CD14-positive monocyte (primary cell): ENCODE data around the gene RER1. TPM values are rescaled to one million over a fixed set of nuclear protein-coding genes. Genes with fewer than 3 reads are reported as not detected.

Experiments used
- DNase-seq, 3 donors: peaks; one replicate each; pipeline ENCODE4 v3.0.0-alpha.2; 2011 to 2022
- H2AFZ ChIP-seq: 2 replicates; pipeline ENCODE4 v1.6.0; 2012; ENCODE audit warnings: mild to moderate bottlenecking, low read depth, low read length, inconsistent platforms; ENCODE audit not compliant: insufficient read depth, poor library complexity, severe bottlenecking
- H3K27ac ChIP-seq, 2 donors: 1 replicate in 1 of 2; 2 replicates in 1 of 2; pipeline ENCODE4 v1.5.1; 2012 to 2013; ENCODE audit warnings: low read length in 2 of 2, control low read depth in 1 of 2, inconsistent platforms in 1 of 2, low read depth in 1 of 2, mild to moderate bottlenecking in 1 of 2
- H3K27me3 ChIP-seq, 2 donors: one replicate each; pipeline versions ENCODE4 v1.6.0 to v1.6.1; 2011 to 2013; ENCODE audit warnings: low read length in 2 of 2; ENCODE audit not compliant: control insufficient read depth in 2 of 2, insufficient read depth in 2 of 2
- H3K36me3 ChIP-seq, 2 donors: replicated peaks in 1 of 2; 1 replicate in 1 of 2; 2 replicates in 1 of 2; pipeline versions ENCODE4 v1.5.1 to v1.6.1; 2012 to 2013; ENCODE audit warnings: low read length in 2 of 2, control low read depth in 1 of 2, inconsistent platforms in 1 of 2, mild to moderate bottlenecking in 1 of 2; ENCODE audit not compliant: insufficient read depth in 2 of 2, control insufficient read depth in 1 of 2
- H3K4me1 ChIP-seq, 2 donors: 1 replicate in 1 of 2; 2 replicates in 1 of 2; pipeline versions ENCODE4 v1.5.1 to v1.6.1; 2012 to 2013; ENCODE audit warnings: low read length in 2 of 2, control low read depth in 1 of 2, inconsistent platforms in 1 of 2, mild to moderate bottlenecking in 1 of 2, moderate library complexity in 1 of 2; ENCODE audit not compliant: insufficient read depth in 2 of 2, control insufficient read depth in 1 of 2
- H3K4me2 ChIP-seq: replicated peaks from 2 replicates; pipeline ENCODE3; 2012; ENCODE audit warnings: low read length, moderate library complexity, mild to moderate bottlenecking; ENCODE audit not compliant: poor library complexity, severe bottlenecking; ENCODE audit errors: extremely low read depth
- H3K4me3 ChIP-seq, 3 experiments: fragments of 200-600 bp in 1 of 3; sonication (generic) in 1 of 3; replicated peaks in 1 of 3; 1 replicate in 2 of 3; 2 replicates in 1 of 3; pipeline ENCODE4 v1.5.1; 2011 to 2013; ENCODE audit warnings: low read length in 3 of 3, mild to moderate bottlenecking in 3 of 3, control low read depth in 2 of 3, low read depth in 2 of 3, inconsistent platforms in 1 of 3, moderate library complexity in 1 of 3
- H3K79me2 ChIP-seq: 2 replicates; pipeline ENCODE4 v1.6.0; 2012; ENCODE audit warnings: mild to moderate bottlenecking, control low read depth, inconsistent platforms, low read length, moderate library complexity; ENCODE audit not compliant: insufficient read depth
- H3K9ac ChIP-seq: 2 replicates; pipeline ENCODE4 v1.6.0; 2017; ENCODE audit warnings: low read length, mild to moderate bottlenecking; ENCODE audit not compliant: insufficient read depth, poor library complexity, severe bottlenecking
- H3K9me3 ChIP-seq, 2 donors: replicated peaks in 1 of 2; 1 replicate in 1 of 2; 2 replicates in 1 of 2; pipeline versions ENCODE4 v1.5.1 to v1.6.1; 2012 to 2013; ENCODE audit warnings: low read length in 2 of 2, control low read depth in 1 of 2; ENCODE audit not compliant: control insufficient read depth in 1 of 2, insufficient read depth in 1 of 2
- H4K20me1 ChIP-seq: 2 replicates; pipeline ENCODE4 v1.6.0; 2012; ENCODE audit warnings: mild to moderate bottlenecking, low read length, control low read depth, moderate library complexity; ENCODE audit not compliant: insufficient read depth
- H3K27ac Mint-ChIP-seq, 7 donors: one replicate each; pipeline ENCODE4 v1.8.0; 2020; ENCODE audit warnings: mild to moderate bottlenecking in 7 of 7, mixed read lengths in 7 of 7, moderate library complexity in 6 of 7, inconsistent platforms in 2 of 7
- H3K27me3 Mint-ChIP-seq, 3 donors: one replicate each; pipeline ENCODE4 v1.8.0; 2021 to 2022; ENCODE audit warnings: low read depth in 3 of 3, mild to moderate bottlenecking in 3 of 3, mixed read lengths in 3 of 3, moderate library complexity in 3 of 3, inconsistent platforms in 1 of 3
- H3K36me3 Mint-ChIP-seq, 2 donors: one replicate each; pipeline ENCODE4 v1.8.0; 2020; ENCODE audit warnings: mixed read lengths in 2 of 2, inconsistent platforms in 1 of 2, mild to moderate bottlenecking in 1 of 2
- H3K4me1 Mint-ChIP-seq: one replicate; pipeline ENCODE4 v1.8.0; 2020; ENCODE audit warnings: mild to moderate bottlenecking, mixed read lengths
- H3K4me3 Mint-ChIP-seq, 2 donors: one replicate each; pipeline ENCODE4 v1.8.0; 2020; ENCODE audit warnings: mild to moderate bottlenecking in 2 of 2, mixed read lengths in 2 of 2, moderate library complexity in 1 of 2
- H3K9me3 Mint-ChIP-seq, 7 donors: one replicate each; pipeline ENCODE4 v1.8.0; 2020 to 2022; ENCODE audit warnings: mixed read lengths in 7 of 7, mild to moderate bottlenecking in 6 of 7, moderate library complexity in 6 of 7, inconsistent platforms in 2 of 7
- CTCF ChIP-seq: fragments of 200-600 bp; IDR thresholded peaks from one replicate; pipeline ENCODE4 v1.8.0; 2022; ENCODE audit warnings: antibody characterized with exemption, mild to moderate bottlenecking
- WGBS: methylation state at CpG from one replicate; pipeline ENCODE4 v1.1.5; 2013; ENCODE audit warnings: missing lambda C conversion rate; ENCODE audit not compliant: insufficient coverage; 5-methylcytosine and 5-hydroxymethylcytosine counted together
- intact Hi-C, 2 donors: fragments of 100-400 bp; cut with micrococcal nuclease; formaldehyde crosslinking; loops; one replicate each; pipeline versions ENCODE4 v1.15.0 to v1.15.1; 2023
- polyA plus RNA-seq, 3 donors: library from polyadenylated mRNA; depleted of rRNA in 1 of 3; unstranded in 2 of 3; stranded (reverse) in 1 of 3; fragments of 300-500 nt in 2 of 3; fragments of >200 nt in 1 of 3; fragmentation: Illumina TruSeq in 2 of 3; gene quantifications; 1 replicate in 2 of 3; 2 replicates in 1 of 3; pipeline ENCODE4 v1.2.3, GENCODE V29; 2012 to 2021

The RER1 gene
- polyA plus RNA-seq, 3 donors: 98.3 to 235 (median 193) TPM

GRCh38 chr1:2356401-2356800 lies 35.2 kb upstream of the RER1 start:
- H3K27ac ChIP-seq: no peak overlapping the region
- no peak overlapping the region for H2AFZ ChIP-seq
- no peak overlapping the region for H3K4me3 ChIP-seq
- peaks cover 0 to 3% of the 10 kb centered on the region in 2 donors for H3K4me1 ChIP-seq
- Mint-ChIP-seq H3K4me3 (no peak overlapping the region), H3K27ac (no peak overlapping the region), H3K9me3 (peaks cover 0 to 2% (median 0%) of the 10 kb centered on the region in 7 donors), H3K36me3 (no peaks in the 10 kb centered on the region), H3K4me1 (peaks cover 8% of the 10 kb centered on the region), H3K27me3 (peaks cover 4 to 8% (median 5%) of the 10 kb centered on the region in 3 donors)
- WGBS: 98% methylated on average over 15 of the region's 15 CpGs
- no peaks in the 10 kb centered on the region for H4K20me1 ChIP-seq
- H3K27me3 ChIP-seq: no peaks in the 10 kb centered on the region
- no peak for DNase-seq
- intact Hi-C loops: no loop called here
- no peaks in the 10 kb centered on the region for H3K36me3 ChIP-seq
- no peak overlapping the region for H3K9ac ChIP-seq
- no peak overlapping the region for H3K4me2 ChIP-seq
- H3K9me3 ChIP-seq: no peaks in the 10 kb centered on the region
- TF ChIP-seq CTCF: no peak
- no peaks in the 10 kb centered on the region for H3K79me2 ChIP-seq

GRCh38 chr1:2356911-2357845 lies 34.5 kb upstream of the RER1 start:
- H3K4me3 ChIP-seq: no peak overlapping the region
- Mint-ChIP-seq H3K9me3 (peaks cover 0 to 3% (median 0%) of the 10 kb centered on the region in 7 donors), H3K27ac (peak overlapping the region in 1 of 7 donors; percentile 40), H3K4me1 (peaks cover 8% of the 10 kb centered on the region), H3K4me3 (no peak overlapping the region), H3K36me3 (no peaks in the 10 kb centered on the region), H3K27me3 (peaks cover 4 to 8% (median 5%) of the 10 kb centered on the region in 3 donors)
- no peak for DNase-seq
- H3K4me1 ChIP-seq: peaks cover 0 to 3% of the 10 kb centered on the region in 2 donors
- no peaks in the 10 kb centered on the region for H3K36me3 ChIP-seq
- no peak overlapping the region for H3K9ac ChIP-seq
- H3K79me2 ChIP-seq: no peaks in the 10 kb centered on the region
- TF ChIP-seq CTCF: no peak
- H4K20me1 ChIP-seq: no peaks in the 10 kb centered on the region
- no peak overlapping the region for H2AFZ ChIP-seq
- intact Hi-C loops: no loop called here
- no peak overlapping the region for H3K4me2 ChIP-seq
- no peaks in the 10 kb centered on the region for H3K9me3 ChIP-seq
- H3K27me3 ChIP-seq: no peaks in the 10 kb centered on the region
- WGBS: 91% methylated on average over 30 of the region's 37 CpGs
- H3K27ac ChIP-seq: no peak overlapping the region
